Right lobe of liver (tissue), 4 donors: Measurements from ENCODE around the gene RERE.

Experiments
- CTCF ChIP-seq, 4 donors: fragments of 200-600 bp in 3 of 4; fragments of 450-650 bp in 1 of 4; IDR thresholded peaks; one replicate each; pipeline versions ENCODE4 v1.5.1 to v1.8.0; 2016 to 2022; ENCODE audit warnings: antibody characterized with exemption in 4 of 4, mild to moderate bottlenecking in 2 of 4
- POLR2A ChIP-seq: fragments of 450-650 bp; IDR thresholded peaks from one replicate; pipeline ENCODE4 v1.6.1; 2017; ENCODE audit warnings: antibody characterized with exemption, mild to moderate bottlenecking
- donor health status: DM: no; HTN: no; CAD: no.
- donor health status: DM: no; HTN: no; CAD: no.
- donor health status: DM: no; HTN: yes; CAD: no.

GRCh38 chr1:8679929-8680663, 137.3 kb downstream of the RERE start:
- no peak for TF ChIP-seq POLR2A
- TF ChIP-seq CTCF (IDR thresholded peaks at IDR 0.05) = no peak
